ENCODE data around the gene PCDHA9. TPM values are rescaled to one million over a fixed set of nuclear protein-coding genes. Genes with fewer than 3 reads are reported as not detected.
"Not testable (repeated sequence)": the region's sequence is repeated elsewhere in the genome, so short reads cannot be mapped to it uniquely, and the experiment has no call there.

PCDHA9 gene
- total RNA-seq, 1 donor from 2014 or later: 1.5 TPM

- Mint-ChIP-seq H3K4me1 (ENCODE audit: unreplicated experiment) (peaks cover 9% of the 10 kb centered on the region), H3K27ac (no peak overlapping the region), H3K9me3 (peaks cover 16% of the 10 kb centered on the region), H3K27me3 (no peaks in the 10 kb centered on the region), H3K36me3 (peaks cover 29% of the 10 kb centered on the region), H3K4me3 (peak overlapping the region; percentile 20)
- peak; percentile 67 for DNase-seq (ENCODE audit: extremely low spot score, unreplicated experiment)
- TF ChIP-seq CTCF (conservative IDR thresholded peaks at IDR 0.05): no peak
These were observed 39.3 kb upstream of the PCDHA9 start for GRCh38 chr5:140808889-140809291.

GRCh38 chr5:140821375-140822280, 26.6 kb upstream of the PCDHA9 start, which contains the start of gene PCDHA5:
Gene PCDHA5, plus strand, starts transcription at chr5:140821613.
- H3K27ac Mint-ChIP-seq: no peak within 1 kb of the TSS

GRCh38 chr5:140822281-140822629, 25.9 kb upstream of the PCDHA9 start:
- peaks cover 4% of the 10 kb centered on the region for H3K9me3 Mint-ChIP-seq
- H3K27me3 Mint-ChIP-seq: no peaks in the 10 kb centered on the region
- no peak overlapping the region for H3K4me3 Mint-ChIP-seq
- no peak overlapping the region for H3K27ac Mint-ChIP-seq
- H3K36me3 Mint-ChIP-seq: peaks cover 16% of the 10 kb centered on the region
- TF ChIP-seq CTCF (conservative IDR thresholded peaks at IDR 0.05): no peak
- no peaks in the 10 kb centered on the region for H3K4me1 Mint-ChIP-seq (ENCODE audit: unreplicated experiment)
- no peak for DNase-seq (ENCODE audit: extremely low spot score, unreplicated experiment)

More at GRCh38 chr5:140821375-140822280, 26.6 kb upstream of the PCDHA9 start, which contains the start of gene PCDHA5:
- no peaks in the 10 kb centered on the region for H3K27me3 Mint-ChIP-seq
- H3K4me1 Mint-ChIP-seq (ENCODE audit: unreplicated experiment): no peaks in the 10 kb centered on the region
- no peak for DNase-seq (ENCODE audit: extremely low spot score, unreplicated experiment)
- TF ChIP-seq CTCF (conservative IDR thresholded peaks at IDR 0.05): no peak
- H3K36me3 Mint-ChIP-seq: peaks cover 16% of the 10 kb centered on the region
- no peak within 1 kb of the TSS for H3K4me3 Mint-ChIP-seq
- peaks cover 4% of the 10 kb centered on the region for H3K9me3 Mint-ChIP-seq

GRCh38 chr5:140822969-140823368, 25.2 kb upstream of the PCDHA9 start:
- H3K27ac Mint-ChIP-seq; H3K4me3 Mint-ChIP-seq; DNase-seq (ENCODE audit: extremely low spot score, unreplicated experiment); H3K4me1 Mint-ChIP-seq (ENCODE audit: unreplicated experiment); H3K9me3 Mint-ChIP-seq; H3K27me3 Mint-ChIP-seq: not testable (repeated sequence)
- peaks cover 16% of the 10 kb centered on the region for H3K36me3 Mint-ChIP-seq

- H3K36me3 Mint-ChIP-seq: peaks cover 18% of the 10 kb centered on the region
- no peak overlapping the region for H3K4me3 Mint-ChIP-seq
- H3K27me3 Mint-ChIP-seq: no peaks in the 10 kb centered on the region
- no peak for TF ChIP-seq CTCF (conservative IDR thresholded peaks at IDR 0.05)
- DNase-seq (ENCODE audit: extremely low spot score, unreplicated experiment): no peak
- H3K27ac Mint-ChIP-seq: no peak overlapping the region
- H3K4me1 Mint-ChIP-seq (ENCODE audit: unreplicated experiment): peaks cover 2% of the 10 kb centered on the region
- H3K9me3 Mint-ChIP-seq: peaks cover 3% of the 10 kb centered on the region
These were observed 24.7 kb upstream of the PCDHA9 start for GRCh38 chr5:140823475-140823874.

GRCh38 chr5:140827704-140828361, 20.3 kb upstream of the PCDHA9 start, which contains the start of gene PCDHA6:
Gene PCDHA6, plus strand, starts transcription at chr5:140827960. Its CDS starts 132 bp downstream, at chr5:140828092.
- H3K27ac Mint-ChIP-seq: peak within 1 kb of the TSS; percentile 87
- peak; percentile 77 for TF ChIP-seq CTCF (conservative IDR thresholded peaks at IDR 0.05)
- peaks cover 4% of the 10 kb centered on the region for H3K4me1 Mint-ChIP-seq (ENCODE audit: unreplicated experiment)
- DNase-seq (ENCODE audit: extremely low spot score, unreplicated experiment): no peak
- H3K9me3 Mint-ChIP-seq: peaks cover 11% of the 10 kb centered on the region
- H3K4me3 Mint-ChIP-seq: peak within 1 kb of the TSS; percentile 92
- H3K36me3 Mint-ChIP-seq: peaks cover 31% of the 10 kb centered on the region
- H3K27me3 Mint-ChIP-seq: no peaks in the 10 kb centered on the region

All from type B pancreatic cell (in vitro differentiated cells).